ENCODE results near the gene UNC119B.
"Not testable (repeated sequence)": the region's sequence is repeated elsewhere in the genome, so short reads cannot be mapped to it uniquely, and the experiment has no call there.

UNC119B gene

GRCh38 chr12:120725151-120725658 is 14.9 kb downstream of the UNC119B start:
- TF ChIP-seq, protein P1, sequence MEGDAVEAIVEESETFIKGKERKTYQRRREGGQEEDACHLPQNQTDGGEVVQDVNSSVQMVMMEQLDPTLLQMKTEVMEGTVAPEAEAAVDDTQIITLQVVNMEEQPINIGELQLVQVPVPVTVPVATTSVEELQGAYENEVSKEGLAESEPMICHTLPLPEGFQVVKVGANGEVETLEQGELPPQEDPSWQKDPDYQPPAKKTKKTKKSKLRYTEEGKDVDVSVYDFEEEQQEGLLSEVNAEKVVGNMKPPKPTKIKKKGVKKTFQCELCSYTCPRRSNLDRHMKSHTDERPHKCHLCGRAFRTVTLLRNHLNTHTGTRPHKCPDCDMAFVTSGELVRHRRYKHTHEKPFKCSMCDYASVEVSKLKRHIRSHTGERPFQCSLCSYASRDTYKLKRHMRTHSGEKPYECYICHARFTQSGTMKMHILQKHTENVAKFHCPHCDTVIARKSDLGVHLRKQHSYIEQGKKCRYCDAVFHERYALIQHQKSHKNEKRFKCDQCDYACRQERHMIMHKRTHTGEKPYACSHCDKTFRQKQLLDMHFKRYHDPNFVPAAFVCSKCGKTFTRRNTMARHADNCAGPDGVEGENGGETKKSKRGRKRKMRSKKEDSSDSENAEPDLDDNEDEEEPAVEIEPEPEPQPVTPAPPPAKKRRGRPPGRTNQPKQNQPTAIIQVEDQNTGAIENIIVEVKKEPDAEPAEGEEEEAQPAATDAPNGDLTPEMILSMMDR (IDR thresholded peaks at IDR 0.05; ENCODE audit: insufficient read depth, missing control alignments) = no peak
- no peak for FAIRE-seq
- no peak for DNase-seq (ENCODE audit: insufficient read length, low spot score)

- DNase-seq (ENCODE audit: insufficient read length, low spot score) = peak; percentile 94
- FAIRE-seq = no peak
- TF ChIP-seq, protein P1 (IDR thresholded peaks at IDR 0.05; ENCODE audit: insufficient read depth, missing control alignments) = no peak
Observed at GRCh38 chr12:120725659-120726509, 15.6 kb downstream of the UNC119B start, which contains the start of gene ACADS. ACADS (plus strand) TSS chr12:120725826; CDS start chr12:120725886, 60 bp downstream.

GRCh38 chr12:120726510-120726793 is 16.2 kb downstream of the UNC119B start:
- DNase-seq (ENCODE audit: insufficient read length, low spot score) = no peak
- TF ChIP-seq, protein P1 (IDR thresholded peaks at IDR 0.05; ENCODE audit: insufficient read depth, missing control alignments) = no peak
- no peak for FAIRE-seq

GRCh38 chr12:120726961-120727360 is 16.7 kb downstream of the UNC119B start:
- TF ChIP-seq, protein P1 (IDR thresholded peaks at IDR 0.05; ENCODE audit: insufficient read depth, missing control alignments) = no peak
- DNase-seq (ENCODE audit: insufficient read length, low spot score) = no peak
- no peak for FAIRE-seq

- FAIRE-seq; DNase-seq (ENCODE audit: insufficient read length, low spot score): not testable (repeated sequence)
Observed at GRCh38 chr12:120732198-120732597, 21.9 kb downstream of the UNC119B start.

DNA sequence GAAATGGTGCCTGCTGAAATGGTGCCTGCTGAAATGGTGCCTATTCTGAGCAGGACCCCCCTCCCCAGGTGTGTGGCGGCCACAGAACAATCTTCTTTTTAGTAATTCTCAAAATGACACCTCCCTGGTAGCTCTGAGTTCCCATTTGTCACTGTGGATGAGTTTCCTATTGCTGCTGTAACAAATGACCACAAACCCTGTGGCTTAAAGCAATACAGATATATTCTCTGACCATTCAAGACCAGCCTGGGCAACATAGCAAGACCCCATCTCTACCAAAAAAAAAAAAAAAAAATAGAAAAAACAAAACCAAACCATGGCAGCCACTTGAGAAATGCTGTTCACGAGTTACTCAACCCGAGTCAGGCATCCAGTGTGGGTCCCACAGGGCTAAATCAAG is 23.3 kb downstream of the UNC119B start:
- no peak for DNase-seq (ENCODE audit: insufficient read length, low spot score)
- FAIRE-seq = no peak
- TF ChIP-seq, protein P1 (IDR thresholded peaks at IDR 0.05; ENCODE audit: insufficient read depth, missing control alignments) = no peak

DNA sequence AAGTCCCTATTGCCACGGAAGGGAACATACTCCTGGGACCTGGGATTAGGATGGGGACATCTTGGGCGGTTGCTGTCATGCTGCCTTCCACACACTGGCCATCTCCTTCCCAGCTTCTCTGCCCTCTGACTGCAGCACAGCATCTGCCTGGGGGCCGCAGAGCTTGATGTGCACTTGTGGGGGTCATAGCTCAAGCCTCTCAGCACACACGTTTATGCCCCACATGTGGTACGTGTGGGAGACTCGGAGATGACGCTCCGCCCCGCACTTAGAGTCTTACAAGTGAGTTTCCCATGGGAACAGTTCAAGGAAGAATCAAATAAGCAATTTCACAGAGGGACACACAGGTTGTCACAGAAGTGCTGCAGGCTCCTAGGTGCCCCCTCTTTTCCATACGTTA is 24.0 kb downstream of the UNC119B start:
- DNase-seq (ENCODE audit: insufficient read length, low spot score) (no peak), FAIRE-seq (no peak)
- TF ChIP-seq, protein P1 (IDR thresholded peaks at IDR 0.05; ENCODE audit: insufficient read depth, missing control alignments) = no peak

Measured in D721Med (cell line).